HepG2 (cell line): ENCODE results near the gene TTC8. TPM values are rescaled to one million over a fixed set of nuclear protein-coding genes. Genes with fewer than 3 reads are reported as not detected.

Source experiments
- ATAC-seq: fragments of 200-7000 bp; cut with Tn5 transposase; 3 replicates; pipeline ENCODE4 v1.9.1; 2020; ENCODE audit warnings: mild to moderate bottlenecking, moderate library complexity
- BruUV-seq: library from RNA; stranded (reverse); fragments of 400-500 nt; replicated peaks from 2 replicates; lab custom pipeline; 2021; lab: Mats Ljungman, UMichigan
- CTCF ChIA-PET: fragments of 300-600 bp; formaldehyde crosslinking; extraction: SDS; loops from one replicate; lab custom pipeline; 2021; ENCODE audit warnings: low total read pairs, inconsistent platforms, low intra/inter-chr PET ratio; lab: Yijun Ruan, JAX
- POLR2A ChIA-PET: fragments of 350-600 bp; sonication (Branson Sonifier 250); formaldehyde crosslinking; loops from one replicate; lab custom pipeline; 2020; ENCODE audit warnings: antibody characterized with exemption, inconsistent platforms; lab: Yijun Ruan, JAX
- DNase-seq: peaks from one replicate; pipeline ENCODE4 v3.0.0-alpha.2; 2015; ENCODE audit warnings: low spot score
- FAIRE-seq: peaks from 3 replicates; lab custom pipeline; 2011; peaks lifted over from hg19 to GRCh38; lab: Jason Lieb, UNC
- H2AFZ ChIP-seq: one replicate; pipeline ENCODE4 v1.6.1; 2011; ENCODE audit warnings: low read length, inconsistent platforms
- H3K27ac ChIP-seq: fragments of 300-600 bp; 3 replicates; pipeline ENCODE4 v1.8.0; 2011; ENCODE audit warnings: mixed run types, mild to moderate bottlenecking, mixed read lengths, low read length, inconsistent platforms; ENCODE audit not compliant: insufficient read depth; ENCODE audit errors: extremely low read length
- H3K27me3 ChIP-seq, 2 experiments: fragments of 200-600 bp in 1 of 2; 2 replicates in 1 of 2; 3 replicates in 1 of 2; pipeline versions ENCODE4 v1.6.0 to v1.8.0; 2011; ENCODE audit warnings: low read length in 2 of 2, mild to moderate bottlenecking in 2 of 2, moderate library complexity in 2 of 2, inconsistent platforms in 1 of 2; ENCODE audit not compliant: insufficient read depth in 2 of 2, control insufficient read depth in 1 of 2
- H3K36me3 ChIP-seq, 2 experiments: fragments of 200-600 bp in 1 of 2; replicated peaks in 1 of 2; 2 replicates in 1 of 2; 3 replicates in 1 of 2; pipeline versions ENCODE4 v1.5.1 to v1.8.0; 2011; ENCODE audit warnings: low read length in 2 of 2, inconsistent platforms in 1 of 2; ENCODE audit not compliant: insufficient read depth in 2 of 2, control insufficient read depth in 1 of 2
- H3K4me1 ChIP-seq: 2 replicates; pipeline ENCODE4 v1.5.1; 2012; ENCODE audit warnings: low read length, inconsistent platforms; ENCODE audit not compliant: insufficient read depth
- H3K4me2 ChIP-seq: 2 replicates; pipeline ENCODE4 v1.6.0; 2011; ENCODE audit warnings: low read depth, low read length, inconsistent platforms
- H3K4me3 ChIP-seq, 3 experiments: fragments of 200-600 bp in 1 of 3; sonication (generic), shearing (Covaris generic) in 1 of 3; replicated peaks in 1 of 3; 2 replicates each; pipeline ENCODE4 v1.5.1; 2011 to 2016; ENCODE audit warnings: low read length in 3 of 3, inconsistent platforms in 2 of 3, low read depth in 2 of 3, mild to moderate bottlenecking in 2 of 3, control low read depth in 1 of 3, mixed read lengths in 1 of 3; ENCODE audit not compliant: insufficient read depth in 1 of 3
- H3K79me2 ChIP-seq: one replicate; pipeline ENCODE4 v1.6.1; 2011; ENCODE audit warnings: low read length, inconsistent platforms; ENCODE audit not compliant: insufficient read depth
- H3K9ac ChIP-seq: 2 replicates; pipeline ENCODE4 v1.6.0; 2011; ENCODE audit warnings: mild to moderate bottlenecking, low read depth, low read length, inconsistent platforms; ENCODE audit not compliant: insufficient read depth
- H3K9me3 ChIP-seq: 2 replicates; pipeline ENCODE4 v1.5.1; 2012; ENCODE audit warnings: mild to moderate bottlenecking, low read length
- H4K20me1 ChIP-seq: 2 replicates; pipeline ENCODE4 v1.6.0; 2011; ENCODE audit warnings: inconsistent platforms, mild to moderate bottlenecking, low read length, moderate library complexity; ENCODE audit not compliant: insufficient read depth
- GFI1 ChIP-seq: sonication (generic); formaldehyde crosslinking; IDR thresholded peaks from 2 replicates; pipeline ENCODE4 v1.5.0; 2020; ENCODE audit warnings: missing genetic modification reagents, mild to moderate bottlenecking, borderline replicate concordance
- GTF3A ChIP-seq: sonication (generic); formaldehyde crosslinking; conservative IDR thresholded peaks from 2 replicates; pipeline ENCODE4 v1.4.0; 2020; ENCODE audit warnings: mild to moderate bottlenecking, missing genetic modification reagents
- ISL2 ChIP-seq: sonication (generic); formaldehyde crosslinking; IDR thresholded peaks from 2 replicates; pipeline ENCODE4 v1.5.0; 2020; ENCODE audit warnings: missing genetic modification reagents
- MNT ChIP-seq: fragments of 450-650 bp; IDR thresholded peaks from 2 replicates; pipeline ENCODE4 v1.6.1; 2016
- MTA3 ChIP-seq: sonication (generic); formaldehyde crosslinking; IDR thresholded peaks from 2 replicates; pipeline ENCODE4 v1.4.0; 2020; ENCODE audit warnings: missing genetic modification reagents
- RBM22 ChIP-seq: fragments of 200-400 bp; formaldehyde crosslinking; optimal IDR thresholded peaks from 2 replicates; pipeline ENCODE3; 2017; ENCODE audit warnings: mild to moderate bottlenecking, low read length, moderate library complexity
- RXRA ChIP-seq: sonication (generic); formaldehyde crosslinking; IDR thresholded peaks from 2 replicates; pipeline ENCODE4 v1.5.1; 2020; ENCODE audit warnings: missing genetic modification reagents
- SRY ChIP-seq: sonication (generic); formaldehyde crosslinking; IDR thresholded peaks from 2 replicates; pipeline ENCODE4 v1.8.0; 2022; ENCODE audit warnings: mild to moderate bottlenecking, missing genetic modification reagents
- TERF1 ChIP-seq: sonication (generic); formaldehyde crosslinking; IDR thresholded peaks from 2 replicates; pipeline ENCODE4 v1.8.0; 2022; ENCODE audit warnings: mild to moderate bottlenecking, missing genetic modification reagents, moderate library complexity
- ZBTB3 ChIP-seq: sonication (generic); formaldehyde crosslinking; IDR thresholded peaks from 2 replicates; pipeline ENCODE4 v1.4.0; 2020; ENCODE audit warnings: low read depth, mild to moderate bottlenecking, moderate library complexity, missing genetic modification reagents, borderline replicate concordance
- ZFP37 ChIP-seq: sonication (generic); formaldehyde crosslinking; IDR thresholded peaks from 2 replicates; pipeline ENCODE4 v1.4.0; 2020; ENCODE audit warnings: missing genetic modification reagents, borderline replicate concordance
- ZNF33B ChIP-seq: sonication (generic); formaldehyde crosslinking; IDR thresholded peaks from 2 replicates; pipeline ENCODE4 v1.5.1; 2020; ENCODE audit warnings: mild to moderate bottlenecking, missing genetic modification reagents
- ZNF484 ChIP-seq: sonication (generic); formaldehyde crosslinking; IDR thresholded peaks from 2 replicates; pipeline ENCODE4 v1.5.1; 2020; ENCODE audit warnings: mild to moderate bottlenecking, low read depth, missing genetic modification reagents, borderline replicate concordance
- ZNF543 ChIP-seq: sonication (generic); formaldehyde crosslinking; IDR thresholded peaks from 2 replicates; pipeline ENCODE4 v1.4.0; 2020; ENCODE audit warnings: mild to moderate bottlenecking, missing genetic modification reagents
- ZNF878 ChIP-seq: sonication (generic); formaldehyde crosslinking; IDR thresholded peaks from 2 replicates; pipeline ENCODE4 v1.8.1; 2023; ENCODE audit warnings: mild to moderate bottlenecking, missing genetic modification reagents, moderate library complexity
- WGBS: methylation state at CpG from one replicate; pipeline ENCODE4 v1.1.6; 2017; ENCODE audit warnings: low lambda C conversion rate; 5-methylcytosine and 5-hydroxymethylcytosine counted together
- in situ Hi-C: cut with HindIII; loops from 2 replicates; pipeline ENCODE4 v1.10.0; 2017; ENCODE audit warnings: low pct_unique_long_range_greater_than_20kb; ENCODE audit not compliant: extremely low pct_ligation_motif_present
- intact Hi-C: fragments of 100-400 bp; cut with micrococcal nuclease; formaldehyde crosslinking; loops from one replicate; pipeline ENCODE4 v1.10.0; 2022; ENCODE audit not compliant: unreplicated experiment
- polyA plus RNA-seq, 8 experiments: library from polyadenylated mRNA; depleted of rRNA in 3 of 8; stranded (reverse) in 7 of 8; unstranded in 1 of 8; fragments of >200 nt; fragmentation: Illumina TruSeq in 4 of 8; extraction: Trizol in 4 of 8; gene quantifications; 2 replicates each; pipeline versions ENCODE4 v1.2.1 to v1.2.3, GENCODE V29; 2011 to 2016; ENCODE audit warnings: low read depth in 4 of 8, missing spikeins in 1 of 8, mixed read lengths in 1 of 8; ENCODE audit not compliant: insufficient read depth in 1 of 8
- total RNA-seq, 5 experiments: library from RNA; depleted of rRNA; stranded (reverse); fragments of >200 nt; fragmentation: Illumina TruSeq; extraction: Trizol; gene quantifications; 2 replicates each; pipeline ENCODE4 v1.2.3, GENCODE V29; 2016; ENCODE audit warnings: low read depth in 1 of 5

TTC8 gene
- total and polyA plus RNA-seq, 2 of the 13 experiments (the other 11 are each of a cell fraction or from before 2014, with no cell fraction given), result 13.8 to 15.2 TPM

GRCh38 chr14:88872976-88873375 is 48.5 kb downstream of the TTC8 start:
- H2AFZ ChIP-seq, result no peak overlapping the region
- H3K4me2 ChIP-seq, result no peak overlapping the region
- no peaks in the 10 kb centered on the region for H3K4me1 ChIP-seq
- no peak overlapping the region for H3K27ac ChIP-seq
- ATAC-seq, result no peak
- ChIA-PET CTCF (no interaction called here), POLR2A (no interaction called here)
- no peak for DNase-seq
- no peaks in the 10 kb centered on the region for H4K20me1 ChIP-seq
- in situ Hi-C loops (no loop called here), intact Hi-C loops (no loop called here)
- H3K9me3 ChIP-seq, result no peaks in the 10 kb centered on the region
- no peaks in the 10 kb centered on the region for H3K27me3 ChIP-seq
- no peaks in the 10 kb centered on the region for H3K79me2 ChIP-seq
- no peak overlapping the region for H3K9ac ChIP-seq
- H3K36me3 ChIP-seq, result peaks cover 3 to 15% of the 10 kb centered on the region in 2 experiments
- no peak overlapping the region for H3K4me3 ChIP-seq
- no peak for TF ChIP-seq ZFP37
- no peak for TF ChIP-seq ZNF543 (CRISPR knock-in tag)
- no peak for TF ChIP-seq ZBTB3 (CRISPR knock-in tag)
- TF ChIP-seq ZNF878 (CRISPR knock-in tag), result no peak
- no peak for TF ChIP-seq MTA3
- no peak for TF ChIP-seq TERF1 (CRISPR knock-in tag)
- no peak for TF ChIP-seq ISL2 (CRISPR knock-in tag)
- TF ChIP-seq ZNF33B (CRISPR knock-in tag), result no peak
- no peak for TF ChIP-seq ZNF484 (CRISPR knock-in tag)
- no peak for TF ChIP-seq RXRA (CRISPR knock-in tag)
- no peak for TF ChIP-seq GTF3A
- TF ChIP-seq RBM22, result no peak
- no peak for TF ChIP-seq SRY (CRISPR knock-in tag)
- no peak for TF ChIP-seq MNT
- no peak for TF ChIP-seq GFI1 (CRISPR knock-in tag)
- TF ChIP-seq, all 625 proteins: peak for 0
- BruUV-seq, result no TSS peak
- WGBS, result 90% methylated on average over 3 of the region's 3 CpGs
- FAIRE-seq, result no peak
